SU-DHL-6 (cell line): ENCODE results near the gene CERK.

Source experiments
- H2AFZ ChIP-seq: fragments of 200-600 bp; sonication (generic); 2 replicates; pipeline ENCODE4 v1.6.1; 2014; ENCODE audit warnings: low read depth, mild to moderate bottlenecking, moderate library complexity, mixed read lengths, antibody characterized with exemption, low read length; ENCODE audit not compliant: severe bottlenecking
- H3F3A ChIP-seq: fragments of 200-600 bp; shearing (Covaris generic); 2 replicates; pipeline ENCODE4 v1.6.0; 2016; ENCODE audit warnings: antibody characterized with exemption, mild to moderate bottlenecking; ENCODE audit not compliant: insufficient read depth
- H3K27ac ChIP-seq: fragments of 200-600 bp; sonication (generic); 2 replicates; pipeline ENCODE4 v1.5.1; 2016; ENCODE audit warnings: low read depth, mild to moderate bottlenecking, low read length, moderate library complexity, mixed read lengths
- H3K27me3 ChIP-seq: fragments of 200-600 bp; sonication (generic), shearing (Covaris generic); 2 replicates; pipeline ENCODE4 v1.6.0; 2014; ENCODE audit warnings: mild to moderate bottlenecking, low read length
- H3K36me3 ChIP-seq: fragments of 200-600 bp; sonication (generic); 2 replicates; pipeline ENCODE4 v1.6.1; 2014; ENCODE audit warnings: mild to moderate bottlenecking, low read length, mixed read lengths
- H3K4me2 ChIP-seq: fragments of 300-600, 200-600 bp; shearing (Covaris generic), sonication (generic); 2 replicates; pipeline ENCODE4 v1.6.0; 2014; ENCODE audit warnings: low read length, low read depth, mild to moderate bottlenecking; ENCODE audit not compliant: poor library complexity, severe bottlenecking
- H3K4me3 ChIP-seq: fragments of 200-600 bp; sonication (generic); 2 replicates; pipeline ENCODE4 v1.5.1; 2014; ENCODE audit warnings: antibody characterized with exemption, low read length, mild to moderate bottlenecking, mixed read lengths; ENCODE audit not compliant: insufficient read depth, poor library complexity, severe bottlenecking
- H3K79me2 ChIP-seq: fragments of 200-600 bp; sonication (generic); 2 replicates; pipeline ENCODE4 v1.6.1; 2014; ENCODE audit warnings: mild to moderate bottlenecking, low read length, moderate library complexity; ENCODE audit not compliant: insufficient read depth
- H3K9ac ChIP-seq: fragments of 200-600 bp; sonication (generic); 2 replicates; pipeline ENCODE4 v1.7.0; 2014; ENCODE audit warnings: mild to moderate bottlenecking, low read length
- H3K9me2 ChIP-seq: fragments of 200-600 bp; sonication (generic); replicated peaks from 2 replicates; pipeline ENCODE4 v1.6.1; 2014; ENCODE audit warnings: low read length; ENCODE audit not compliant: insufficient read depth
- H3K9me3 ChIP-seq: fragments of 200-600 bp; sonication (generic); 2 replicates; pipeline ENCODE4 v1.6.1; 2014; ENCODE audit warnings: low read length, mixed read lengths; ENCODE audit not compliant: insufficient read depth
- H4K20me1 ChIP-seq: fragments of 200-600 bp; sonication (generic); 2 replicates; pipeline ENCODE4 v1.6.1; 2014; ENCODE audit warnings: low read depth, mild to moderate bottlenecking, antibody characterized with exemption, low read length, moderate library complexity, mixed read lengths
- EZH2phosphoT487 ChIP-seq: fragments of 200-600 bp; sonication (generic), shearing (Covaris generic); conservative IDR thresholded peaks from 2 replicates; pipeline ENCODE4 v1.6.1; 2018; ENCODE audit warnings: mild to moderate bottlenecking, antibody characterized with exemption, low read length, moderate library complexity, mixed read lengths
- TF ChIP-seq, protein P1 (sequence below): fragments of 200-600 bp; sonication (generic); IDR thresholded peaks from one replicate; pipeline ENCODE4 v1.5.1; 2017; ENCODE audit warnings: antibody characterized with exemption, mild to moderate bottlenecking, low read length, moderate library complexity; ENCODE audit not compliant: insufficient read depth, poor library complexity, severe bottlenecking

CERK gene

DNA sequence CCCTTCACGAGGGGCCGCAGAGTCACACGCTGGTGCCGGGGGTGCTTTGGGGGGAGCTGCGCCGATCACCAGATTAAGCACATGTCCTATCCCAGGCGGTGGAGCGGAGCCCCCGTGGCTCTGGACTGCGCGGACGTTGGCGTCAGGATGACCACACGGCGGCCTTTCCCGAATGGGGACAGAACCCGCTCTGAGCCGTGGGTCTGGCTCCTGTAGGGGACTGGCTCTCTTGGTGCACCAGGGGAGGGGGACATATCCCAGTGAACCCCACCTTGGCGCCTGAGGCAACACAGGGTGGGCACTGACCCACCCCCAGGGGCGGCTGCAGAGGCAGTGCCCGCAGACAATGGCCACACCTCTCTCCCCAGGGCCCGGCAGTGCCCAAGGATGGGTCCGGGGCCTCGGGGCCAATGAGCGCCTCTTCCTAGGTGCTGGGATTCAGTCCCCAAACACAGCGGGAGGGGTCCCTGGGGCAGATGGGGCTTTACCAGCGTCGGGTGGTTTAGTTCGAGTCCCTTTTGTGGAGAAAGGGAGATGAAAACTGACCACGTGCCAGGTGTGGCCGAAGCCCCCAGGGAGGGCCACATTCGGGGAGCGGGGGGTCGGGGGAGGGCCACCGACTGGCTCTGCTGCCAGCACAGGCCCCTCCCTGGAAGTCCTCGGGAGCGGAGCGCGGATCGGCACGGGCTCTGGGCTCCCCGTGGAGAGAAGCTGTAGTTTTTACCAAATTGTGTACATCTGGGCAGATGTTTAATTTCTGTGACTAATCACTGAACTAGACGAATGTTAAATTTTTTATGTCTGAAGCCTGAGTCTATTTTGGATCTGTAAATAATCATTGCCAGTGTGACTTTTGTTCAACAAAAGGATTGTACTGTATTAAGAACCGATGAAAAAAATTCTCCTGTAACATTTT lies 59.0 kb downstream of the CERK start:
- Histone ChIP-seq H3K27ac (no peak overlapping the region), H3K9me2 (no peaks in the 10 kb centered on the region), H3F3A (no peaks in the 10 kb centered on the region), H3K9me3 (no peaks in the 10 kb centered on the region), H4K20me1 (no peaks in the 10 kb centered on the region), H3K4me2 (no peak overlapping the region), H3K27me3 (no peaks in the 10 kb centered on the region), H3K36me3 (no peaks in the 10 kb centered on the region), H3K4me3 (no peak overlapping the region), H3K79me2 (no peaks in the 10 kb centered on the region), H2AFZ (no peak overlapping the region), H3K9ac (no peak overlapping the region)
- no peak for TF ChIP-seq EZH2phosphoT487
- TF ChIP-seq, protein P1, sequence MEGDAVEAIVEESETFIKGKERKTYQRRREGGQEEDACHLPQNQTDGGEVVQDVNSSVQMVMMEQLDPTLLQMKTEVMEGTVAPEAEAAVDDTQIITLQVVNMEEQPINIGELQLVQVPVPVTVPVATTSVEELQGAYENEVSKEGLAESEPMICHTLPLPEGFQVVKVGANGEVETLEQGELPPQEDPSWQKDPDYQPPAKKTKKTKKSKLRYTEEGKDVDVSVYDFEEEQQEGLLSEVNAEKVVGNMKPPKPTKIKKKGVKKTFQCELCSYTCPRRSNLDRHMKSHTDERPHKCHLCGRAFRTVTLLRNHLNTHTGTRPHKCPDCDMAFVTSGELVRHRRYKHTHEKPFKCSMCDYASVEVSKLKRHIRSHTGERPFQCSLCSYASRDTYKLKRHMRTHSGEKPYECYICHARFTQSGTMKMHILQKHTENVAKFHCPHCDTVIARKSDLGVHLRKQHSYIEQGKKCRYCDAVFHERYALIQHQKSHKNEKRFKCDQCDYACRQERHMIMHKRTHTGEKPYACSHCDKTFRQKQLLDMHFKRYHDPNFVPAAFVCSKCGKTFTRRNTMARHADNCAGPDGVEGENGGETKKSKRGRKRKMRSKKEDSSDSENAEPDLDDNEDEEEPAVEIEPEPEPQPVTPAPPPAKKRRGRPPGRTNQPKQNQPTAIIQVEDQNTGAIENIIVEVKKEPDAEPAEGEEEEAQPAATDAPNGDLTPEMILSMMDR, result no peak

DNA sequence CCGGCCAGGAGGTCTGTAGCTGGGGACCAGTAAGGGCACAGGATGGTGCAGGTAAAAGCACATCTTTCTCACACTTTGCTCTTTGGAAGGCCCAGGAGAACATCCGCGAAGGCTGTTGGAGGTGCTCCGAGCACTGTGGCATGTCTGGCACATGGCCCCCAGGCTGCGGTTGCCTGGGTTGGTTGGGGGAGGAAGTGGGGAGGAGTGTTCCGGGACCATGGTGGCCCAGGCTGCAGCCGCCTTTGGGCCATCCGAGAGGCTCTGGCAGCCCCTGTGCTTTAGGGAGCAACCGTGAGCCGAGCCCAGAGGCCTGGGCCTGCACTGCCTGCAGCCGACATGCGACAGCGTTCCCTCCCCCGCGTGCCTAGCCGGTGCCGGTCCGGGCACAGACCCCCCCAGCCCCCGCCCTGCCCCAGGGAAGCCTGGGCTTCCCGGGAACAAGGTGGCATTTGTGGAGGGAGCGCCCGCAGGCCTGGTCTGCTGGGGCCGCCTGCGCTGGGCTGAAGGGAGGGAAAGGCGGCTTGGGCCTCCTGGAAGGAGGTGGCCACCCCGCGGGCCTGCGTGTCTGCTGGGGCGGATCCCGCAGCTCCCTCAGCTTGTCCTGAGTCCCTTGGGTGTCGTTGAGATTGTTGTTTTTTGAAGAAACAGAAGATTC lies 59.9 kb downstream of the CERK start:
- Histone ChIP-seq H3K9me2 (no peaks in the 10 kb centered on the region), H3K9ac (no peak overlapping the region), H4K20me1 (no peaks in the 10 kb centered on the region), H3K9me3 (no peaks in the 10 kb centered on the region), H3K79me2 (no peaks in the 10 kb centered on the region), H3K36me3 (no peaks in the 10 kb centered on the region), H2AFZ (no peak overlapping the region), H3K27ac (no peak overlapping the region), H3F3A (no peaks in the 10 kb centered on the region), H3K4me3 (no peak overlapping the region), H3K27me3 (no peaks in the 10 kb centered on the region), H3K4me2 (no peak overlapping the region)
- TF ChIP-seq, protein P1, result no peak
- TF ChIP-seq EZH2phosphoT487, result no peak

GRCh38 chr22:46677323-46678002 lies 60.6 kb downstream of the CERK start:
- Histone ChIP-seq H3K36me3 (no peaks in the 10 kb centered on the region), H3K27ac (no peak overlapping the region), H3F3A (no peaks in the 10 kb centered on the region), H2AFZ (no peak overlapping the region), H3K4me3 (no peak overlapping the region), H3K9me3 (no peaks in the 10 kb centered on the region), H3K9ac (no peak overlapping the region), H3K27me3 (no peaks in the 10 kb centered on the region), H3K9me2 (no peaks in the 10 kb centered on the region), H4K20me1 (no peaks in the 10 kb centered on the region), H3K4me2 (no peak overlapping the region), H3K79me2 (no peaks in the 10 kb centered on the region)
- TF ChIP-seq EZH2phosphoT487, result no peak
- TF ChIP-seq, protein P1, result no peak
